ENCODE results near the gene FTCDNL1.

The FTCDNL1 gene

DNA sequence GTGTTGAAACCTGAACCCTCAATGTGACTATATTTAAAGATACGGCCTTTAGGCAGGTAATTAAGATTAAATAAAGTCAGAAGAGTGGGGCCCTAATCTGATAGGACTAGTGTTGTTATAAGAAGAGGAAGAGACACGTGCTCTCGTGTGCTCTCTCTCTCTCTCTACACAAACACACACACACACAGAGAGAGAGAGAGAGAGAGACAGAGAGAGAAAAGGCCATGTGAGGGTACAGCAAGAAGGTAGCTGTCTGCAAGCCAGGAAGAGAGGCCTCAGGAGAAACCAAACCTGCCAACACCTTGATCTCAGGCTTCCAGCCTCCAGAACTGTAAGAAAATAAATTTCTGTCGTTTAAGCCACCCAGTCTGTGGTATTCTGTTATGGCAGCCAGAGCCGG is 106.7 kb downstream of the FTCDNL1 start:
- Histone ChIP-seq H3K18ac (ENCODE audit: low read length) (no peak overlapping the region), H3K27me3 (ENCODE audit: insufficient read depth, low read length) (no peaks in the 10 kb centered on the region), H3K9me3 (ENCODE audit: insufficient read depth, low read depth, low read length) (no peaks in the 10 kb centered on the region), H2AFZ (ENCODE audit: insufficient read depth, low read length, poor library complexity) (no peak overlapping the region), H4K8ac (ENCODE audit: low read depth, low read length) (no peak overlapping the region), H3K4me1 (ENCODE audit: control insufficient read depth in 1 of 2, insufficient read depth in 2 of 2, low read length in 2 of 2) (peaks cover 0 to 3% of the 10 kb centered on the region in 2 experiments), H2BK120ac (ENCODE audit: insufficient read depth, low read length, poor library complexity) (no peak overlapping the region), H4K91ac (ENCODE audit: low read depth, low read length) (no peak overlapping the region), H3K36me3 (ENCODE audit: control insufficient read depth in 1 of 2, insufficient read depth in 2 of 2, low read length in 2 of 2) (no peaks in the 10 kb centered on the region), H2BK12ac (ENCODE audit: low read length) (no peak overlapping the region), H3K79me2 (ENCODE audit: control insufficient read depth, insufficient read depth, low read length, poor library complexity) (no peaks in the 10 kb centered on the region), H3K4me3 (ENCODE audit: low read depth, low read length) (no peak overlapping the region), H3K9ac (ENCODE audit: low read length) (no peak overlapping the region), H3K4me2 (ENCODE audit: low read length) (no peak overlapping the region), H3K14ac (ENCODE audit: low read length) (no peak overlapping the region), H2AK5ac (ENCODE audit: low read length) (no peak overlapping the region), H4K12ac (ENCODE audit: low read depth, low read length) (no peak overlapping the region), H3K4ac (ENCODE audit: low read depth, low read length) (no peak overlapping the region), H3K23ac (ENCODE audit: low read length) (no peak overlapping the region), H2BK5ac (ENCODE audit: low read depth, low read length, poor library complexity) (no peak overlapping the region), H3K27ac (ENCODE audit: low read depth, low read length) (no peak overlapping the region), H3K79me1 (ENCODE audit: low read length) (no peaks in the 10 kb centered on the region)
- no peak for DNase-seq
- WGBS (ENCODE audit: extremely low coverage, insufficient coverage, insufficient read length), result no CpG with 5 or more reads among the region's 5 CpGs

DNA sequence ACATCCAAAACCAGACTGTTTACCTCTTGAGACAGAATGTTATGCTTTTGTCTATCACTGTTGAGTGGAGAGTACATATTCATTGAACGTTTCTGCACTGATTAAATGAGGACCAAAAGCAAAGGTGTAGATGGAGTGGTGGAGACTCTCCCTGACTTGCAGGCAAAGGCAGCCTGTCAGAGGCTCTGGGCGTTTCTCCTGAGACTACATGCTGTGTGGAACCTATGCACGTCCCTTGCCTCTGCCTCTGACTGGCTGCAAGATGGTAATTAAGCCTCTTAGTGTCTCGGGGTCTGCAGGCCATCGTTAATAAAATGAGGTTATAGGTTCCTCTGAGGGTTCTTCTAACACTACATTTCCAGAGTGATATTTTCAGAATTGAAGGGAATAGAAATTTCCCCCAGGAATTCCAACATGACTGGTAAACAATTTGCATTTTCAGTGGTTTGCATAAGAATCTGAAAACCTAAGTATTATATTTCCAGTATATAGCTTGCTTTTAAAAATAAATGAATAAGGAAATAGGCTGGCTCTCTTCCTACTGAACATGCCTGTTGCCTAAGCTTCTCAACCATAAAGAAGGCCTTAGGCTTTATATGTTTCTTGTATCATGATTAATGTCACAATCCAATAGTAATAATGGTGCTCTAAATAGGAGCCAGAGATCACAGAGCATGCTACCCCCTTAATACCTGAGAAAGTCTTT is 107.4 kb downstream of the FTCDNL1 start:
- no peak overlapping the region for H3K4me3 ChIP-seq (ENCODE audit: low read depth, low read length)
- no peaks in the 10 kb centered on the region for H3K36me3 ChIP-seq (ENCODE audit: control insufficient read depth in 1 of 2, insufficient read depth in 2 of 2, low read length in 2 of 2)
- no peak overlapping the region for H3K4ac ChIP-seq (ENCODE audit: low read depth, low read length)
- H3K23ac ChIP-seq (ENCODE audit: low read length), result no peak overlapping the region
- DNase-seq, result no peak
- no peaks in the 10 kb centered on the region for H3K27me3 ChIP-seq (ENCODE audit: insufficient read depth, low read length)
- no peaks in the 10 kb centered on the region for H3K79me1 ChIP-seq (ENCODE audit: low read length)
- no peak overlapping the region for H3K4me2 ChIP-seq (ENCODE audit: low read length)
- H4K8ac ChIP-seq (ENCODE audit: low read depth, low read length), result no peak overlapping the region
- no peak overlapping the region for H2BK12ac ChIP-seq (ENCODE audit: low read length)
- H3K9ac ChIP-seq (ENCODE audit: low read length), result no peak overlapping the region
- no peak overlapping the region for H2BK5ac ChIP-seq (ENCODE audit: low read depth, low read length, poor library complexity)
- WGBS (ENCODE audit: extremely low coverage, insufficient coverage, insufficient read length), result no CpG with 5 or more reads among the region's 5 CpGs
- no peak overlapping the region for H3K14ac ChIP-seq (ENCODE audit: low read length)
- no peak overlapping the region for H4K12ac ChIP-seq (ENCODE audit: low read depth, low read length)
- no peak overlapping the region for H3K27ac ChIP-seq (ENCODE audit: low read depth, low read length)
- no peak overlapping the region for H2AK5ac ChIP-seq (ENCODE audit: low read length)
- no peaks in the 10 kb centered on the region for H3K79me2 ChIP-seq (ENCODE audit: control insufficient read depth, insufficient read depth, low read length, poor library complexity)
- H3K4me1 ChIP-seq (ENCODE audit: control insufficient read depth in 1 of 2, insufficient read depth in 2 of 2, low read length in 2 of 2), result peaks cover 0 to 3% of the 10 kb centered on the region in 2 experiments
- no peak overlapping the region for H2AFZ ChIP-seq (ENCODE audit: insufficient read depth, low read length, poor library complexity)
- H4K91ac ChIP-seq (ENCODE audit: low read depth, low read length), result no peak overlapping the region
- no peak overlapping the region for H3K18ac ChIP-seq (ENCODE audit: low read length)
- H3K9me3 ChIP-seq (ENCODE audit: insufficient read depth, low read depth, low read length), result no peaks in the 10 kb centered on the region
- H2BK120ac ChIP-seq (ENCODE audit: insufficient read depth, low read length, poor library complexity), result no peak overlapping the region

DNA sequence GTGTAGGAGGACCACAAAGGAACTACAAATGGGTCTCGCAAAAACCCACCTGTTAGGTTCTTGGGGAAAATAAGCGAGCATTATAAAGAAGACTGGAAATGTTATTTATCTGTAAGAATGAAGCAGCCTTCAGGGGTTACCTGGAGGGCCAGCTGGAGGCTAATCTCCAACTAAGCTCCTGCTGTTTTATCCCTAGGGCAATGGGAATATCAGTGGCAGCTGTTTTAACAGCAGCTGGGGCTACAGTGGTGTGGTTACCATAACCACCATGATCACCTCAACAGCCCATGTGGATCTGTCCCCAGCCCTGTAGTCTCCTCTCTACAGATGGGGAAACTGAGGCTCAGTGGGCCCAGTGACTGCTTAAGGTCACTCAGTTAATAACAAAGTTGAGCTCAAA is 108.1 kb downstream of the FTCDNL1 start:
- no peak overlapping the region for H2BK12ac ChIP-seq (ENCODE audit: low read length)

DNA sequence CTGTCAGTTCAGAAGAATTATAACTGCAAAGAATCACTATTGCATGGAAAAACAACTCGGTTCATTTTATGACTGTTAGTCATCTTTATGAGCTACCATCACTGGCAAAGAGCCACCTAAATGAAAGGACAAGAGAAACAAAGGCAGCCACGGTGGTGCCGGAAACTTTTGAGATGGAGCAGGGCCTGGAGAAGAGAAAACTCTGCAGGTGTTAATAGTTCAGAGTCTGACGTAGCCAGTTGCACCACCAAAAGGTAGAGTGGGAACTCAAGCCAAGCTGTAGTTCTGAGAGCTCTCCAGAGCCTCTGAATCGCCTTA is 110.9 kb downstream of the FTCDNL1 start:
- DNase-seq, result no peak
- no peak overlapping the region for H3K23ac ChIP-seq (ENCODE audit: low read length)
- H3K27ac ChIP-seq (ENCODE audit: low read depth, low read length), result no peak overlapping the region
- no peak overlapping the region for H3K18ac ChIP-seq (ENCODE audit: low read length)
- no peak overlapping the region for H2AK5ac ChIP-seq (ENCODE audit: low read length)
- no peak overlapping the region for H4K12ac ChIP-seq (ENCODE audit: low read depth, low read length)
- H3K27me3 ChIP-seq (ENCODE audit: insufficient read depth, low read length), result no peaks in the 10 kb centered on the region
- H4K91ac ChIP-seq (ENCODE audit: low read depth, low read length), result no peak overlapping the region
- no peaks in the 10 kb centered on the region for H3K36me3 ChIP-seq (ENCODE audit: control insufficient read depth in 1 of 2, insufficient read depth in 2 of 2, low read length in 2 of 2)
- no peak overlapping the region for H4K8ac ChIP-seq (ENCODE audit: low read depth, low read length)
- no peak overlapping the region for H3K4me3 ChIP-seq (ENCODE audit: low read depth, low read length)
- H3K4me2 ChIP-seq (ENCODE audit: low read length), result no peak overlapping the region
- H2BK5ac ChIP-seq (ENCODE audit: low read depth, low read length, poor library complexity), result no peak overlapping the region
- H3K9ac ChIP-seq (ENCODE audit: low read length), result no peak overlapping the region
- H3K9me3 ChIP-seq (ENCODE audit: insufficient read depth, low read depth, low read length), result no peaks in the 10 kb centered on the region
- no peak overlapping the region for H3K14ac ChIP-seq (ENCODE audit: low read length)
- H3K79me1 ChIP-seq (ENCODE audit: low read length), result no peaks in the 10 kb centered on the region
- H2BK12ac ChIP-seq (ENCODE audit: low read length), result no peak overlapping the region
- no peaks in the 10 kb centered on the region for H3K79me2 ChIP-seq (ENCODE audit: control insufficient read depth, insufficient read depth, low read length, poor library complexity)
- no peak overlapping the region for H2BK120ac ChIP-seq (ENCODE audit: insufficient read depth, low read length, poor library complexity)
- no peak overlapping the region for H3K4ac ChIP-seq (ENCODE audit: low read depth, low read length)
- WGBS (ENCODE audit: extremely low coverage, insufficient coverage, insufficient read length), result no CpG with 5 or more reads among the region's 5 CpGs
- no peak overlapping the region for H2AFZ ChIP-seq (ENCODE audit: insufficient read depth, low read length, poor library complexity)
- peaks cover 0 to 3% of the 10 kb centered on the region in 2 experiments for H3K4me1 ChIP-seq (ENCODE audit: control insufficient read depth in 1 of 2, insufficient read depth in 2 of 2, low read length in 2 of 2)

More for the DNA sequence above, 108.1 kb downstream of the FTCDNL1 start:
- no CpG with 5 or more reads among the region's 2 CpGs for WGBS (ENCODE audit: extremely low coverage, insufficient coverage, insufficient read length)
- Histone ChIP-seq H4K8ac (ENCODE audit: low read depth, low read length) (no peak overlapping the region), H3K18ac (ENCODE audit: low read length) (no peak overlapping the region), H3K27ac (ENCODE audit: low read depth, low read length) (no peak overlapping the region), H3K14ac (ENCODE audit: low read length) (no peak overlapping the region), H4K91ac (ENCODE audit: low read depth, low read length) (no peak overlapping the region), H2BK120ac (ENCODE audit: insufficient read depth, low read length, poor library complexity) (no peak overlapping the region), H3K23ac (ENCODE audit: low read length) (no peak overlapping the region), H3K4me3 (ENCODE audit: low read depth, low read length) (no peak overlapping the region), H2AFZ (ENCODE audit: insufficient read depth, low read length, poor library complexity) (no peak overlapping the region), H3K4ac (ENCODE audit: low read depth, low read length) (no peak overlapping the region), H3K79me1 (ENCODE audit: low read length) (no peaks in the 10 kb centered on the region), H4K12ac (ENCODE audit: low read depth, low read length) (no peak overlapping the region), H2AK5ac (ENCODE audit: low read length) (no peak overlapping the region), H3K4me1 (ENCODE audit: control insufficient read depth in 1 of 2, insufficient read depth in 2 of 2, low read length in 2 of 2) (peaks cover 0 to 3% of the 10 kb centered on the region in 2 experiments), H3K27me3 (ENCODE audit: insufficient read depth, low read length) (no peaks in the 10 kb centered on the region), H3K79me2 (ENCODE audit: control insufficient read depth, insufficient read depth, low read length, poor library complexity) (no peaks in the 10 kb centered on the region), H3K9ac (ENCODE audit: low read length) (no peak overlapping the region), H3K9me3 (ENCODE audit: insufficient read depth, low read depth, low read length) (no peaks in the 10 kb centered on the region), H3K4me2 (ENCODE audit: low read length) (no peak overlapping the region), H2BK5ac (ENCODE audit: low read depth, low read length, poor library complexity) (no peak overlapping the region), H3K36me3 (ENCODE audit: control insufficient read depth in 1 of 2, insufficient read depth in 2 of 2, low read length in 2 of 2) (no peaks in the 10 kb centered on the region)
- DNase-seq, result no peak

Measured in trophoblast cell (in vitro differentiated cells and primary cell).